Calu3 (cell line): ENCODE measurements around the gene SND1. TPM values are rescaled to one million over a fixed set of nuclear protein-coding genes. Genes with fewer than 3 reads are reported as not detected.

Experiments
- BruUV-seq: library from RNA; stranded (reverse); fragments of 400-500 nt; replicated peaks from 2 replicates; lab custom pipeline; 2021; lab: Mats Ljungman, UMichigan
- CTCF ChIA-PET: fragments of 300-600 bp; sonication (Branson Sonifier 250); formaldehyde crosslinking; loops from one replicate; lab custom pipeline; 2022; ENCODE audit warnings: antibody characterized with exemption; lab: Charles Lee
- DNase-seq: peaks from one replicate; pipeline ENCODE4 v3.0.0; 2022
- H3K27ac Mint-ChIP-seq: one replicate; pipeline ENCODE4 v1.8.0; 2022; ENCODE audit warnings: mixed read lengths; ENCODE audit not compliant: unreplicated experiment
- H3K27me3 Mint-ChIP-seq: one replicate; pipeline ENCODE4 v1.8.0; 2022; ENCODE audit warnings: mixed read lengths; ENCODE audit not compliant: unreplicated experiment
- H3K36me3 Mint-ChIP-seq: one replicate; pipeline ENCODE4 v1.8.0; 2022; ENCODE audit warnings: mild to moderate bottlenecking, moderate library complexity, mixed read lengths; ENCODE audit not compliant: insufficient read depth, unreplicated experiment
- H3K4me1 Mint-ChIP-seq: one replicate; pipeline ENCODE4 v1.8.0; 2022; ENCODE audit warnings: mild to moderate bottlenecking, low read depth, mixed read lengths; ENCODE audit not compliant: unreplicated experiment
- H3K4me3 Mint-ChIP-seq: one replicate; pipeline ENCODE4 v1.8.0; 2022; ENCODE audit warnings: mild to moderate bottlenecking, low read depth, moderate library complexity, mixed read lengths; ENCODE audit not compliant: unreplicated experiment
- H3K9me3 Mint-ChIP-seq: one replicate; pipeline ENCODE4 v1.8.0; 2022; ENCODE audit warnings: low read depth, mixed read lengths; ENCODE audit not compliant: unreplicated experiment
- intact Hi-C: fragments of 100-400 bp; cut with micrococcal nuclease; formaldehyde crosslinking; loops from one replicate; pipeline ENCODE4 v1.10.0; 2022; ENCODE audit not compliant: unreplicated experiment
- total RNA-seq: library from RNA; stranded (reverse); gene quantifications from 2 replicates; pipeline ENCODE4 v1.2.3, GENCODE V29; 2022
- TF ChIP-seq, protein P1 (sequence below): fragments of 200-600 bp; IDR thresholded peaks from one replicate; pipeline ENCODE4 v1.8.0; 2022; ENCODE audit warnings: antibody characterized with exemption; ENCODE audit not compliant: unreplicated experiment

The SND1 gene
- total RNA-seq, 1 experiment from 2014 or later, result 205 TPM

- no peak for DNase-seq
- peaks cover 26% of the 10 kb centered on the region for H3K36me3 Mint-ChIP-seq
- CTCF ChIA-PET, result no interaction called here
- TF ChIP-seq, protein P1, sequence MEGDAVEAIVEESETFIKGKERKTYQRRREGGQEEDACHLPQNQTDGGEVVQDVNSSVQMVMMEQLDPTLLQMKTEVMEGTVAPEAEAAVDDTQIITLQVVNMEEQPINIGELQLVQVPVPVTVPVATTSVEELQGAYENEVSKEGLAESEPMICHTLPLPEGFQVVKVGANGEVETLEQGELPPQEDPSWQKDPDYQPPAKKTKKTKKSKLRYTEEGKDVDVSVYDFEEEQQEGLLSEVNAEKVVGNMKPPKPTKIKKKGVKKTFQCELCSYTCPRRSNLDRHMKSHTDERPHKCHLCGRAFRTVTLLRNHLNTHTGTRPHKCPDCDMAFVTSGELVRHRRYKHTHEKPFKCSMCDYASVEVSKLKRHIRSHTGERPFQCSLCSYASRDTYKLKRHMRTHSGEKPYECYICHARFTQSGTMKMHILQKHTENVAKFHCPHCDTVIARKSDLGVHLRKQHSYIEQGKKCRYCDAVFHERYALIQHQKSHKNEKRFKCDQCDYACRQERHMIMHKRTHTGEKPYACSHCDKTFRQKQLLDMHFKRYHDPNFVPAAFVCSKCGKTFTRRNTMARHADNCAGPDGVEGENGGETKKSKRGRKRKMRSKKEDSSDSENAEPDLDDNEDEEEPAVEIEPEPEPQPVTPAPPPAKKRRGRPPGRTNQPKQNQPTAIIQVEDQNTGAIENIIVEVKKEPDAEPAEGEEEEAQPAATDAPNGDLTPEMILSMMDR, result no peak
- intact Hi-C loops, result no loop called here
- H3K27me3 Mint-ChIP-seq, result no peaks in the 10 kb centered on the region
- H3K9me3 Mint-ChIP-seq, result no peaks in the 10 kb centered on the region
- no peak overlapping the region for H3K27ac Mint-ChIP-seq
- peaks cover 13% of the 10 kb centered on the region for H3K4me1 Mint-ChIP-seq
- BruUV-seq, result TSS peak; percentile 2
- H3K4me3 Mint-ChIP-seq, result no peak overlapping the region
Observed at GRCh38 chr7:127891854-127892438, 240.0 kb downstream of the SND1 start.

DNA sequence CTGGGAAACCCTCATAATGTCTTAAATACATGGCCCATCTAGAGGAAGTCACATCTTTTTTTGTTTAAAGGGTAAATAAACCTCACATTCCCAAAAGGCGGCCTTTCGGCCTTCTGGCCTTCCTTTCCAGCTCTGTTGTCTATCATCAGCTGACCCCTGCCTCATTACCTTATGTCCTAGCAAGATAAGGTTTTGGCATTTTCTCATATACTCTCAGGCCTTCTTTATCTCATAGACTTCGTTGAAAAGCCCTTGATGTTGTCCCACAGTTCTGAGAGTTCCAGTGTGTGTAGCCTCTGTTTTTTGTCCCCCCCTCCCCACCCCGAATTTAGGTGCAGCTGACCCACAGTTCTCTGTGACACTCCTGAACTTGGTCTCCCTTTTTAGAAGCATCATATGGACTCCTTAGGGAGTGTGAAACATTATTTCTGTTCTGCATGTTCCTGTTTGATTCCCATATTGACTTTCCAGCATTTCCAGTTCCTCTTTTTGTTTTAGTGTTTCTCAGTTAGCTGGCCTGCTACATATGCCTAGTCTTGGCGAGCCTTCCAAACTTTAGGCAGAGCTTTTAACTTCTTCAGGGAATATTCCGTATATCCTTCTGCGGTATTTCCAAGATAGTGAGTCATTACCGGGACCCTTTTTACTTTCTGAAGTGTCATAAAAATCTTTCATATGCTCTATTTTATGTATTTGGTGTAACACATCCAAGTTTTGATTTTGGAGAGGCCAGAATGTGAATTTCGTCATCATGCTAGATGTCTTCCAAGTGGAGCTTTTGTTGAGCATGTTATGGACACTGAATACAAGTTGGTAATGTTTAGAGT is 240.7 kb downstream of the SND1 start:
- no peak overlapping the region for H3K27ac Mint-ChIP-seq

GRCh38 chr7:127893547-127893946 is 241.6 kb downstream of the SND1 start:
- intact Hi-C loops, result no loop called here
- no peaks in the 10 kb centered on the region for H3K27me3 Mint-ChIP-seq
- no TSS peak for BruUV-seq
- peaks cover 17% of the 10 kb centered on the region for H3K36me3 Mint-ChIP-seq
- no peak overlapping the region for H3K27ac Mint-ChIP-seq
- TF ChIP-seq, protein P1, result no peak
- no peak overlapping the region for H3K4me3 Mint-ChIP-seq
- no peaks in the 10 kb centered on the region for H3K9me3 Mint-ChIP-seq
- CTCF ChIA-PET, result no interaction called here
- peaks cover 13% of the 10 kb centered on the region for H3K4me1 Mint-ChIP-seq
- no peak for DNase-seq

More for the DNA sequence above, 240.7 kb downstream of the SND1 start:
- no peak for DNase-seq
- peaks cover 13% of the 10 kb centered on the region for H3K4me1 Mint-ChIP-seq
- intact Hi-C loops, result no loop called here
- CTCF ChIA-PET, result interaction anchor here (0.7 kb wide), 1 partner anchor 237 kb away, joined by 4 read pairs; no protein-coding TSS in a partner anchor
- no peaks in the 10 kb centered on the region for H3K27me3 Mint-ChIP-seq
- no TSS peak for BruUV-seq
- H3K4me3 Mint-ChIP-seq, result no peak overlapping the region
- TF ChIP-seq, protein P1, result no peak
- H3K36me3 Mint-ChIP-seq, result peaks cover 21% of the 10 kb centered on the region
- H3K9me3 Mint-ChIP-seq, result no peaks in the 10 kb centered on the region

GRCh38 chr7:127894588-127894987 is 242.6 kb downstream of the SND1 start:
- no peak overlapping the region for H3K4me3 Mint-ChIP-seq
- TF ChIP-seq, protein P1, result no peak
- H3K36me3 Mint-ChIP-seq, result peaks cover 8% of the 10 kb centered on the region
- intact Hi-C loops, result no loop called here
- peaks cover 21% of the 10 kb centered on the region for H3K4me1 Mint-ChIP-seq
- H3K27me3 Mint-ChIP-seq, result no peaks in the 10 kb centered on the region
- CTCF ChIA-PET, result no interaction called here
- H3K9me3 Mint-ChIP-seq, result no peaks in the 10 kb centered on the region
- H3K27ac Mint-ChIP-seq, result no peak overlapping the region
- no TSS peak for BruUV-seq
- no peak for DNase-seq
